GM12874 (cell line): ENCODE results near the gene LOXL1.

Experiments used
- TF ChIP-seq, protein P1 (sequence below): IDR thresholded peaks from 2 replicates; pipeline ENCODE4 v1.5.1; 2011; ENCODE audit warnings: low read depth, mild to moderate bottlenecking, control low read depth, low read length, moderate library complexity; ENCODE audit not compliant: insufficient read depth

The LOXL1 gene

DNA sequence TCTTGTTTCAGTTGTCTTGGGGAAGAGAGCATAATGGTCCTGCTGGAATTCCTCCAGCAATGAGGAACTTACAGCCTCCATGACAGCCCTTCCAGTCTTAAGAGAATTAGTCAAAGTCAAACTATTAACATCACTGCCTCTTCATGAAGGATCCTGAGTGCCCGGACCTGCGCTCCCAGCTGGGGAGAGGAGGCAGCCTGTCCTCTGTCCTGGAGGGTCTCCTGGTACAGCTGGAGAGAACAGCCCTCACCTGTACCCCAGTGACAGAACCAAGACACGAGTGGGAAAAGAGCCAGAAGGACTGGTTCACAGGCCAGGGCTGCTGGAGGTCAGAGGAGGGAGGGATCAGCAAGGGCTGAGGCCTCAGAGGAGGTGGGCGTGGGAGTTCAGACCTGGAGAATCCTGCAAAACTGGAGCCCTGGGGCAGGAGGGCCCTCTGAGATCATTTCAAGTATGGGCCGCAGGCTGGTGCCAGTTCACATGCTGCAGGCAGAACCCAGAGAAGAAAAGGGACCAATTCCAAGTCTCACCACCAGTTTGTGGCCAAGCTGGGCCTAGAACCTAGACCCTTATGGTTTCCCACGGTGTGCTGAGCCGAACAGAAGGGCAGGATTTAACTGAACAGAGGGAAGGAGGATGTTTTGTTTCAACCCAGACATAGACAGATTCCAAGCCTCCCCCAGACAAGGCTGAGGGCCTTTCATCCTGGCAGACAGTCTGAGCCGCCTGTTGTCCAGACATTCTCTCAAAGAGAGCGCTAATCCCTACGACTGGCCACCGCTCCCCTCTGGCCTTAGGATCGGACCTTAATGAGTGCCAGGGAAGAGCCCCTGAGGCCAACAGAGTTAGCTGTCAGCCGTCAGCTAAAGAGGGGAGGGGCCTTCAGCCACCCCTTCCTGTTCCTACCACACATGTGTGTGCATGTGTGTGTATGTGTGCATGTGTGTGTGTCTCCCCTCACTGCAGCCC, 18.2 kb downstream of the LOXL1 start:
- TF ChIP-seq, protein P1, sequence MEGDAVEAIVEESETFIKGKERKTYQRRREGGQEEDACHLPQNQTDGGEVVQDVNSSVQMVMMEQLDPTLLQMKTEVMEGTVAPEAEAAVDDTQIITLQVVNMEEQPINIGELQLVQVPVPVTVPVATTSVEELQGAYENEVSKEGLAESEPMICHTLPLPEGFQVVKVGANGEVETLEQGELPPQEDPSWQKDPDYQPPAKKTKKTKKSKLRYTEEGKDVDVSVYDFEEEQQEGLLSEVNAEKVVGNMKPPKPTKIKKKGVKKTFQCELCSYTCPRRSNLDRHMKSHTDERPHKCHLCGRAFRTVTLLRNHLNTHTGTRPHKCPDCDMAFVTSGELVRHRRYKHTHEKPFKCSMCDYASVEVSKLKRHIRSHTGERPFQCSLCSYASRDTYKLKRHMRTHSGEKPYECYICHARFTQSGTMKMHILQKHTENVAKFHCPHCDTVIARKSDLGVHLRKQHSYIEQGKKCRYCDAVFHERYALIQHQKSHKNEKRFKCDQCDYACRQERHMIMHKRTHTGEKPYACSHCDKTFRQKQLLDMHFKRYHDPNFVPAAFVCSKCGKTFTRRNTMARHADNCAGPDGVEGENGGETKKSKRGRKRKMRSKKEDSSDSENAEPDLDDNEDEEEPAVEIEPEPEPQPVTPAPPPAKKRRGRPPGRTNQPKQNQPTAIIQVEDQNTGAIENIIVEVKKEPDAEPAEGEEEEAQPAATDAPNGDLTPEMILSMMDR = no peak

DNA sequence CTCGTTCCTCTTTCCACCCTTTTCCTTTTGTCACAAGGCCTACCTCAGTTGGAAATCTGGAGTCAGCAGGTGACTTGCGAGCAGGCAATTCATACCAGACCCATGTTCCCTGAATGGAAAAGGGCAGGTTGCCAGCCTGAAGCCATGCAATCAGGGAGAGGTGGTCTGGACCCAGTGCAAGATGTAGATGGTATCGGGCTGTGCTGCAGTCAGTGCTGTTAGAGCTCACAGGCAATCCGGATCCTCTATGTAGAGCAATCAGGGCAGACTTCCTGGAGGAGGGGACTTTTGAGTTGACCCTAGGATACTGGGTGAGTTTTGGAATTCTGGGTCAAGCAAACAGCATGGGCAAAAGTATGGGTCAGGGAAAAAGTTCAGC, 18.9 kb downstream of the LOXL1 start:
- TF ChIP-seq, protein P1 = no peak

DNA sequence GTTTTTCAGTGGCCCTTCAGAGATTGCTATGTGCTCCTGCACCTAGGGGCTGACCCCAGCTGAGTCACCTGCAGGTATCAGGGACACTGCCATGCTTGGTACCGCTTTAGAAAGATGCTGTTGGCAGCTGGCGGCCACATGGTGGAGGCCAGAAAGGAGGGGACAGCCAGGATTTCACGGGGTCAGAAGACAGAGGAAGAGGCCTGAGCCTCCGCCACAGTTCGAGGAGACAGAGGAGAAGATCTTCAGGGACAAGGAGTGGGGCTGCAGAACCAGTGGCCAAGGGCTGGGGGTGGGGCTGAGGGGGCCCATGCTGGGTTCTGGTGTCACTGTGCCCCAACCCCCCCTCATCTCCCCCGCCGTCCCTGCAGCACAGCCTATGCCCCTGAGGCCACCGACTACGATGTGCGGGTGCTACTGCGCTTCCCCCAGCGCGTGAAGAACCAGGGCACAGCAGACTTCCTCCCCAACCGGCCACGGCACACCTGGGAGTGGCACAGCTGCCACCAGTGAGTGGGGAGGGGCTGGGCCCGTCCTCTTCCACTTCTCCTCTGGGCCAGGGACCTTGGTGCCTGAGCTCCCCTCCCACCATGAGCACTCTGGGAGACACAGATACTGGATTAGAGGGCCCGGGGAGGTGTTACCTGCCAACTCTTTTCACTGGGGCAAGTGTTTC, 19.9 kb downstream of the LOXL1 start:
- TF ChIP-seq, protein P1 = no peak

DNA sequence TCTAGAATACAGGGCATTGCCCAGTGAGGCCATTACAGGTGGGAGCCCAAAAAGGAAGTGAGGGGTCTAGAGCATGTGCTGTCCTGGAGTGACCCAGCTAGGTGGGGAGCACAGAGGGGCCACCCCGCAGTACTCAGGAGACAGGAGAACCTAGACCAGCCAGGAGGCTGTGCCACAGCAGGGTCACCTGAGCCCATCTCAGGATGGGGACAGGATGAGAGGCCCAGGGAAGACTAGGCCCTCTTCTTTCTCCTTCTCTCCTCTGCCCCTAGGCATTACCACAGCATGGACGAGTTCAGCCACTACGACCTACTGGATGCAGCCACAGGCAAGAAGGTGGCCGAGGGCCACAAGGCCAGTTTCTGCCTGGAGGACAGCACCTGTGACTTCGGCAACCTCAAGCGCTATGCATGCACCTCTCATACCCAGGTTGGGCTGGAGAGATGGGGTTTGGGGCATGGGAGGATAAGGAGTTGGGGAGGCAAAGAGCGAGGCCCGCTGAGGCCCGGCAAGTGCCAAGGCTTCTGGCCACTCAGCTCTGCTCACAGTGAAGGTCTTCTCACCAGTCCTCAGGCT, 20.6 kb downstream of the LOXL1 start:
- TF ChIP-seq, protein P1 = no peak

DNA sequence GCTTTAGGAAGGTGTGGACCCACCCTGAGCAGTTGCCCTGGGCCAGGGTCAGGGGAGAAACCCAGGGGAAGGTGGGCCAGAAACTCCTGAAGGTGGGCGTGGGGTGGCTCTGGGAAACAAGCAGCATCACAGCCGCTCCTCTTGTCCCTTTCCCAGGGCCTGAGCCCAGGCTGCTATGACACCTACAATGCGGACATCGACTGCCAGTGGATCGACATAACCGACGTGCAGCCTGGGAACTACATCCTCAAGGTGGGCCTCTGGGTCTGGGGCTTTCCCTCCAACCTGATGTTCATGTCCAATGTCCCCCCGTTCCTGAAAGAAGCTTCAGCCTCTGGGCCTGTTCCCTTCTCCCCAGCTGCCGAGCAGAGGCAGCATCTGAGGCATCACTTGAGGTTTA, 21.4 kb downstream of the LOXL1 start:
- TF ChIP-seq, protein P1 = no peak

DNA sequence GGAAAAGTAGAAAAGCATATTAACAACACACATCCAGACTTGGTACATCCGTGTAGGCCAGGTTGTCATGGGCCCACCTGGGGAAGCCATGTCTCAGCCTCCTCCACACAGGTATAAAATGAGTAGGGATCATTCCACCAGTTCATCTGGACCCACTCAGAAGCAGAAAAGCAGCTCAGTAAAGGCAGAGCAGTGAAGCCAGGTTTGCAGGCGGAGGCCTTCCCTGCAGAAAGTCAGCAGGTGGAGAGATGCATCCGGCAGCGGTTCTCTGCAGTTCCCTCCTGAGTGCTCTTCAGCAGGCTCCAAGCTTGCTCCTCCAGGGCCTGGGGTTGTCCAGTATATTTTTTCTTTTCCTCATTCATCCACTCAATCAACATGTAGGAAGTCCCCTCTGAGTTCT, 22.1 kb downstream of the LOXL1 start:
- TF ChIP-seq, protein P1 = no peak

DNA sequence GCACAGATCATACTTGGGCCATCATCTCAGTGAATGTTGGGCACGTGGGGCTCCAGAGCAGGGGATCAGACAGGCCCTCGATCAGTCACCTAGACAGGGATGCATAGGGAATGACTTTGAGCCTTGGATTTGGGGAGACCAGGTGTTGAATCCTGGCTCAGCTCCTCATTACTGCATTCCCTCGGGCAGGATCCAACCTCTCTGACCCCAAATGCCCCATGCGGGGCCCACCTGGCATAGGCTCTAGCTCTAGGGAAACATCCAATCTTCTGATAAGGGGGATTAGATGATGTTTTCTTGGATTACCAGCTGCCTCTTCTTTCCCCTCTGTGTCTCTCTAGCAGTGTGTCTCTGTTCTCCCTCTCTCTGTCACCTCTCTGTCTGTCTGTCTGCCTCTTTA, 22.7 kb downstream of the LOXL1 start:
- TF ChIP-seq, protein P1 = no peak
